Mucosa of gallbladder (tissue), 1 donor: Measurements from ENCODE around the gene ANKRD39. TPM values are rescaled to one million over a fixed set of nuclear protein-coding genes. Genes with fewer than 3 reads are reported as not detected.
"Not testable (repeated sequence)": the region's sequence is repeated elsewhere in the genome, so short reads cannot be mapped to it uniquely, and the experiment has no call there.

Experiments
- DNase-seq: peaks from one replicate; pipeline ENCODE4 v3.0.0-alpha.2; 2020; ENCODE audit warnings: low spot score
- total RNA-seq: library from RNA; stranded (reverse); gene quantifications from one replicate; pipeline ENCODE4 v1.2.1, GENCODE V29; 2021
- donor health status: DM: no; HTN: no; CAD: no.

Gene ANKRD39, protein sequence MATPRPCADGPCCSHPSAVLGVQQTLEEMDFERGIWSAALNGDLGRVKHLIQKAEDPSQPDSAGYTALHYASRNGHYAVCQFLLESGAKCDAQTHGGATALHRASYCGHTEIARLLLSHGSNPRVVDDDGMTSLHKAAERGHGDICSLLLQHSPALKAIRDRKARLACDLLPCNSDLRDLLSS
- total RNA-seq: 19.1 TPM

DNA sequence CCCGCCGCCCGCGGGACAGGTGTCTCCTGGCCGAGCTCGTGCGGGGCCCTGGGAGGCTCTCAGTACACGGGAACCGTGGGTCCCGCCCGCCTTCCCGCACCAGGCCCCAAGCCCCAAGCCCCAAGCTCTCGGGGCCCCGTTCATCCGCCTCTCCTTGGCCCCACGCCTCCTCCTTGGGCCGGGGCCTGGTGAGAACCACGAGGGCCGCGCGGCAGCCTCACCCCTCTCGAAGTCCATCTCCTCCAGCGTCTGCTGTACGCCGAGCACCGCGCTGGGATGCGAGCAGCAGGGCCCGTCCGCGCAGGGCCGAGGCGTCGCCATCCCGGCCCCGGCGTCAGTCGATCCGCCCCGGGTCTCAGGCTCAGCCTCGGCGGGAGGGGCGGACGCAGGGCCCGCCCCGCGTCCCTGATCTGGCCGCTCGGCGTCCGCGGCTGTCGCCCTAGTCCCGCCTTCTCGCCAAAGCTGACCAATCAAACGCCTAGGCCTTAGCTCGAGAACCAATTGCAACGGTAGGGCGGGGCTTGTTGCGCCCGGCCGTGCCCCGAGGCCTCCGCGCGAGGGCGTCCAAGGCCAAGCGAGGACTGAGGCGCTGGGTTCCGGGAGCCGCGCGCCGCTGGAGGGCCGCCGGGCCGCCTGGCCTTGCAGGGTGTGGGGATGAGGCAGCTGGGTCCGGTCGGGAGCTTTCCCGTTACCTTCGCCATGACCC is at the start of gene ANKRD39:
ANKRD39 (minus strand) TSS at position 350 of the 706 bp plus-strand sequence; CDS start at position 321, 29 bp downstream.
- peak; percentile 99 for DNase-seq

DNA sequence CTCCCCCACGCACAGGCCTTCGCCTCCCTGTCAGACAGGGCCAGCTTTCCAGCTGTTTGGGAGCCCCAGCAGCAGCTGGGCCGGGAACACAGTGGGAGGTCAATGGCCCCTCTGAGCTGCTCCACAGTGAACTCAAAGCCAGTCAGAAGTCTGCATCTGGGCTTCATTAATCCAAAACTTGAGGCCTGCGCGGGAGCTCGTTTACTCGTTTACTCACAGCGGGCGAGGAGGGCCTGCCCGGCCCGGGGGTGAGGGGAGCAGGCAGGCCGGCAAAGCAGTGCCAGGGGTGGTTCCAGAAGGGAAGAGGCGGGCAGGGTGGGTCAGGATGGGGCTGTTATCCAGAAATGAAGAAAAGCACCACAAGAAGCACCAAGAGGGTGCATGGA is 48.9 kb upstream of the ANKRD39 start:
- peak; percentile 38 for DNase-seq

DNA sequence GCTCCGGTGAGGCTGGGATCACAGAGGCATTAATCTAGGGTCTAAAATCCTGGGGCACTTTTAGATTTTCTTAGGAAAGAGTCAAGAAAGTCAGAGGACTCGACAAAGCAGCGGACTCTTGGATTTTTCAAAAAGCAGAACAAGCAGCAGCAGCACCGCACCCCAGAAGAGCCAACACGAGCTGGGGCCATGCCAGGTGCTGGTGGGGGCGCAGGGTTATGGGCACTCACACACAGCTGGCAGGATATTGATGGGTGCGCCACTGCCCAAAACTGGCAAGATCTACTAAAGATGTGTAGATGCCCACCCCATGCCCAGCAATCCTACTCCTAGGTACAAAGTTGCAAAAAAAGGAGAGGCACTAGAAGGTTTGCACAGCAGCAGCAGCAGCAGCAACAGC is 46.0 kb upstream of the ANKRD39 start:
- DNase-seq: no peak

DNA sequence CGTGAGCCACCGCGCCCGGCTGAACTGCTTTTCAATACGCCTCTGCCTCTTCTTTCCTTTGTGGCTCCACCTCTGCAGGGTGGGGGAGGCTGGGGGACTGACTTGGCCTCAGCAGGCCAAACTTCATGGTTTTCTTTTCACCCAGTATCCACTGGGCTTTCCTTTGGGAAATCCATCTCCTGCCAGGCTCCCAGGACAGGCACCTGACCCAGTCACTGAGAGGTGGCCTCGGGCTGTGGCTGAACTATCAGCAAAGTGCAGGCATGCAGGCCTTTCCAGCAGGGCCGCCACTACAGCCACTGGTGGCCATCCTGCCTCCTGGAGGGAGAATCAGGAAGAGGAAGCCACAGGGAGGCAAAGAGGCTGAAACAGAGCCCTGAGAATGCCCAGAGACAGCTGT is 45.5 kb upstream of the ANKRD39 start:
- no peak for DNase-seq

DNA sequence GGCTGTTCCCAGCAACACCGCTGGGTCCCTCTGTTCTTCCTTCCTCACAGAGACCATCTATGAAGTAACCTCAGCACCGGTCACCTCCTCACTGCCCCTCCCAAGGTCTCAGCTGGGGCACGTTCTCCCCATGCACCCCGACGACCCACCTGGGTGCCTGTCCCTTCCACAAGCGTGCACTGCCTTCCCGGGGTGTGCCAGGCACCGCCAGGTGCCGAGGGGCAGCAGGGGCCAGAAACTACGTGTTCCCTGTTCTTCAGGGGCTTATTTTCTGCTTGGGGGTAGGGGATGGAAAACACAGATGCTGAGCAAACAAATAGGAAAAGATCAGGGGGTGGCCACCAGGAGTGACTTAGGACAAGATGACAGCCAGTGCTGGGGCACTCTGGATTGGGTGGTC is 42.4 kb upstream of the ANKRD39 start:
- no peak for DNase-seq

DNA sequence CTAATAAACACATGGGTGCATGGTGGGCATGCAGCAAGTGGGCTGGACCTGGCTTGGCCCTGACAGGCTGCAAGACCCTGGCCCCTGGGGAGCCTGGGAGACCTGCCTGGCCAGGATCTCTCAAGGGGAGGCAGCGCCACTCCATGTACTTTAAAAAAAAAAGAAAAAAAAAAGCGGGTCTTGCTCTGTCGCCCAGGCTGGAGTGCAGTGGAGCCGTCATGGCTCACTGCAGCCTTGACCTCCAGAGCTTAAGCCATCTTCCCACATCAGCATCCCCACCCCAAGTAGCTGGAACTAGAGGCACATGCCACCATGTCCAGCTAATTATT is 41.6 kb upstream of the ANKRD39 start:
- no peak for DNase-seq

DNA sequence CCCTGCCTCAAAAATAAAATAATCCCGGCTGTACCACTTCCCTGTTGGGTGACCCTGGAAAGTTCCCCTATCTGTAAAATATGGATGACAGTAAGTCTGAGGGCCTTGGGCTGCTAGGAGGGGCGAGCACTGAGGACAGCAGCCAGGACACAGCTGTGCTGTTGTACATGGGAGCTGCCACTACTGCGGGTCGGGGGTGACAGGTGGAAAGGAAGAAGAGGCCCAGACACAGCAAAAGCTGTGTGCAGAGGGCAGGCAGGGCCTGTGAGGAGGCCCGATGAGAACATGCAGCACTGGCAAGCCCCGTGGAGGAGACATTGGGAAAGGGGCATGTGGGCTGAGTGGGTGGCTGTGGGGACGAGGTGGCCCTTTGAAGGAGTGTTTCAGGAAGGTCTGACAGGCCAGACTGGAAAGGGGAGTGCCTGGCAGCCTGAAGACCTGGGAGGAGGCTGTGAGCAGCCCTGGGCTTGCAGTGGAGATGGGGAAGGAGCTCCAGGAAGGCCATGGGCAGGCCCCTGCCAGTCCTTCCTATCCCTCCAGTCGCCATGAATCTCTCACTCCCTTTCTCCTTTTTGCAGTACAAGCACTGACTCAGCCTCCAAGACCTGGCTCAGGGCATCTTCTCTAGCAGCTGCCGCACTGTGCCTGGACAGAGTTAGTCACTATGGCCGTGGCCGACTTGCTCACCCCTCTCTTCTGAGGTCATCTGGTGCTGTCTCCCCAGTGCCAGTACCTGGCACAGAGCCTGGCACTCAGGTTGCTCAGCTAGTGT is 41.0 kb upstream of the ANKRD39 start:
- DNase-seq: no peak

DNA sequence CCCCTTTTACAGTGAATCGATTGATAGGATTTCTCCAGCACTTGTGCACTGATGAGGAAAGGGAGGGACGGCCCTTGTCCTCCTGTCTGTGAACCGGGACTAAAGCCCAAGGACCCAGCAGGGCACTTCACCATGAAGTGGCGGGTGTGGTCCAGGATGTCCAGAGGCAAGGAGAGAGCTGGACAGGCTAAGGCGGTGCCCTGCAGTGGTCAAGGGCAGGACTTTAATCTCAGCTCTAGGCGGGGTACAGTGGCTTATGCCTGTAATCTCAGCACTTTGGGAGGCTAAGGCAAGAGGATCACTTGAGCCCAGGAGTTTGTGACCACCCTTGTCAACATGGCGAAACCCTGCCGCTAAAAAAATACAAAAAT is 40.3 kb upstream of the ANKRD39 start:
- DNase-seq: no peak

DNA sequence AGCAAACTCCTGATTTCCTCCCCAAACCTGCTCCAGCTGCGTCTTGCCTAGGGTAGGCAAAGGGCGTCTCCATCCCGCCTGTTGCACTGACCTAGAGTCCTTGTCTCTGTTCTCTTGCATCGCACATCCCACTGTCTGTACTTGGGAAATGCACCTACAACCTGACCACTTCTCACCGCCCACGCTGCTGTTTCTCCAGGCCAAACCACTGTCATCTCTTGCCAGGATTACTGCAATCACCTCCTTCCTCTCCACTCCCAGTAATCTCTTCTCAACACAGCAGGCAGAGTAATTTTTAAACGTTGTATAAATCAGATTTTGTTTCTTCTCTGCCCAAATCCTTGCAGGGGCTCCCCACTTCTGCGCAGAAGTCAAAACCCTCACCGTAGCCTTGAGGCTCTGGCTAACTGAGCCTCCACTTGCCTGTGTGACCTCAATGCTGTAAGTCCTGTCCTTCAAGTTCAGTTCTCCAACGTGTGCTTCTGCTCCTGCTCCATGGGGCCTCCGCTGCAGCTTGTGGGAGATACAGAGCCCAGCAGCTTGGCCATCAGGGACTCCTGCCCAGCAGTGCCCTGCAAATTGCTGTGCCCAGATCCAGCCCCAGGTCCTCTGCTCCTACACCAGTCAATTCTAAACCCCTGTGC is 39.8 kb upstream of the ANKRD39 start:
- DNase-seq: no peak

DNA sequence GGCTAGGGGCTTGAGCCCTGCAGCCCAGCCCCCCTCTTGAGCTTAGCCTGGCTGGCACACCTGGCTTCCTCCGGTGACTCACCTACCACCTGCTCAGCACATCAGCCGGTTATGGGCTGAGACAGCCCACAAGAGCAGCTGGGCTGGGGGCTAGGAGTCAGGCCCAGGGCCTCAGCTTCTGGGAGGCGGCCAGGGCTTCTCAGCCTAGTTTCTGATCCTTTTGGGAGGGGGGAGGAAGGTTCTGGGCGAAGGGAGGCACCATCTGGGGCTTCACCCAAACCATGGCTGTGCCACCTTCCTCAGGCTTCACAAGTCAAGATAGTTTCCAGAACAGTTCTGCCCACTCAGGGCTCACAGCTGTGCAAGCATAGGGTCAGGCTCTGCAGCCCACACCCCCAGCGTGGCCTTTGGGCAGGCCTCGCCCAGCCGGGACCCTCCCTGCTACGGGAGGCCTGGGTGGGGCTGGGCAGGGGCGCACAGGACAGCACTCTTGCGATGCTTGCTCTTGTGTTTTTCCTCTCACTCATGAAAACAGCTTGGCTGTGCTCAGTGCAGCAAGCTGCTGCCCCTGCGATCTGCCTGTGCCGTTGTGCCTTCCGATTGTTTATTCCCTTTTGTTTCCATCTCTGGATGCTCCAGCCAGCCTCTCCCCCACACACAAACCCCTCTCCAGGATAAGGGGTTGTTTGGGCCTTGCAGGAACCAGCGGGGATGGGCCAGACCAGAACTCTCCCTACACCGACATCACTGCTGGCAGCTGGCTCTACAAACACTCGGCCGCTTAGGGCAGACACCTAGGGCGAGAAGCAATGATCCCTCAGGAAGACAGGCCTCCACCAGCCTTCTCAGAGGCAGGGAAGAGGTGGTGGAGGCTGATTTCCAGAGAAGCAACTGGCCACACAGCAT is 38.2 kb upstream of the ANKRD39 start:
- DNase-seq: no peak

DNA sequence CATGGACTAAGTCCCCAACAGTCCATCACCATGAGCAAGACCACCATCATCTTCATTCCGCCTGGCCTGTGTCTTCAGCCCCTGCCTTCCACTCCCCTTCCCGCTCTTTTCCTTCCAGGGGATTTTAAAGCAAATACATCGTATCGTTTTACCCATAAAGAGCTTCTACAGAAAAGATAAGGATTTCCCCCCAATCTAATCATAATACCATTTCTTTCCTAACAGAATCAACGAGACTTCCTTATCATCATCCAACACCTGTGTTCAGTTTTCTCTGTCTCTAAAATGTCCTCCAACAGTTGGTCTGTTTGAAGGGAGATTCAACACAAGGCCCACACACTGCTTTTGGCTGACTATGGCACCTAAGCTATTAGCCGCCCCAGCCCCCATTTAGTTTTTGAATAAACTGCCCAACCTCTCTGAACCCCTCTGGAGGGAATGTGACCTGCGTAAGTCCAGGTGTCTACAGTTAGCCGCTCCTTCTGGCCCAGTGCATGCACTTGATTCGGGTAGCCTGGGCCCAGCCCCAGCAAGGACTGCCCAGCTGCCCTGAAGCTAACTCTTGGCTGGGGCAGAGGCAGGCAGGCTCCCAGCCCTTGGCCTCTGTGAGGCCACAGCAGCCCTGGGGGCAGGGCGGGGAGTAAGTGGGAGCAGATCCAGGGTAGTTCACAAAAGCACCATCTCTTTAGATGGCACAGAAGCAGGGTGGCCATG is 37.4 kb upstream of the ANKRD39 start:
- no peak for DNase-seq

DNA sequence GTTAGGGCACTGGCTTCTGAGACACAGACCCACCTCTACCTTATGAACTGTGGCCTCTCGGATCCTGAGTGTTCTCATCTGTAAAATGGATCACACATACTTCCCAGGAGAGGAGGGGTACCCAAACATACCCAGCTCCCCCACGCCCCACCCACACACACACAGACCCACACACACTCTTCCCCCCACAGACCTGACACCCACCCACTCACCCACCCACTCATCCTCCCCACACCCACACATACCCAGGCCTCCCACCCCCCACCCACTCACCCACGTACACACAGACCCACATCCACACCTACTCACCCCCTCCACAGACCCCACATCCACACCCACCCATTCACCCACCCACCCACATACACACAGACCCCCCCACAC is 36.3 kb upstream of the ANKRD39 start:
- no peak for DNase-seq

DNA sequence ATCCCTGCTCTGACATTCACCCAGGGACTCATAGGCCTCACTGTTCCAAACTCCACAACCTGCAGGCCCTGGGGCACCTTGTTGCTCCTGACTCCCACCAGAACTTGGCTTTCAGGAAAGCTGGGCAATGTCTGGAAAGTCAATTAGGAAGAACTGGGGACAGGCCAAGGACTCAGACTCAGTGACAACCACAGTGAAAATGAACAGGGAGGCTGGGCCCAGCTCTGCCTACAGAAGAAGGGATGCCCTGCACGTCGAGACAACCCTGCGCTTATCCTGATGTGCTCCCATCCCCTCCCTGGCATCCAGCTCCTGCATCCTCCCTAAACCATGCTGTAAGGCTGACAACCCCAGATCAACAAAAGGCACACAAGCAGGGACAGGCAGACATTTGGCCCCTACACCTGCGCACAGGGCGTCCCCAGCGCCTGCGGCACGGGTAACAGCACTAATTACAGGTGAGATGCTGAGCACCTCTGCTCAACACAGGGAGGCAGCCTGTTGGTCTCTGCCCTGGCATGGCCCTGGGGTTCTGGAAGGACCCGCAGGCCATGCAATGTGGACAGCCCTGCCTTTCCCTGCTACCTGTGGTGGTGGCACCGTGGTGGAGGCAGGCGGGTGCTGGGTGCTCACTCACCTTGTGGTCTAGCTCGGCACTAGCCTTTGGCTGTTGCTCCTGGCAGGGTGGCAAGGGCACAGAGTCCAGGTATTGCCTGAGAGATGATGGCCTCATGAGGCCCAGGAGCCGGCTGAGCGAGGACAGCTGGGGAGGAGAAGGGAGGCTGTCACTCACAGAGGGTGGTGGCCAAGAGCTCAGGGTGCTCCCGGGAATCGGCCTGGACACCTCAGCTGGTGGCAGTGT is 35.7 kb upstream of the ANKRD39 start:
- no peak for DNase-seq

DNA sequence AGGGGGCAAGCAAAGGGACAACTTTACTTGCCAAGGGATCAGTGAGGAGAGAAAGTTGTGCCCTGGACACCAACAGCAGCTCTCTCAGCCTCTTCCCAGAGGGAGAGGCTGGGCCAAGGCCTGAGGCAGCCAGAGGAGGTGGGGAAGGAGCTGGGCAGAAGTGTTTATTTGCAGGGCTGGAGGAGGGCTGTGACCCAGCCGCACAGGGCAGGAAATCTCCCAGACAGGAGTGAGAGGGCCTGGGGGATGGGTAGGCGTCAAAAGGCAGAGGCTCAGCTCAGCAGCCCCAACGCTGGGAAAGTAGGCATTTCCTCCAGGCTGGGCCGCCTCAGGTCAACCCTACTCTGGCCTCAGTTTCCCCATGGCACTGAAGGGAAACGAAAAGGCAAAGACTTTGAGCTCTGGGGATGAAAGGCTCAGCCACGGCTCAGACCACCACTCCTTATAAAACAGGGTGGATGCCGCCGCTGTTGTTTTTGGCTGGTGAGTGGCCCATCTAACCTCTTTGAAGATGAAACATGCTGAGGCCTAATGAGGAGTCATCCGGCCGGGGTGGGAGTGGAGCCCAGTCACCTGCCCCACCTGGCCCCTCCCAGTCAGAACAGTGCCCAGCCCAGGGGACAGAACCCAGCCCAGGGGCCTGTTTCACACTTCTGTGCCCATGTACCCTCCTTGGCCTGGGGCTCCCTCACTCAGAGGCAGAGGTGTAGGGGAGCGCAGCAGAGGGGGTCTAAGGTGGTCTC is 33.9 kb upstream of the ANKRD39 start:
- no peak for DNase-seq

DNA sequence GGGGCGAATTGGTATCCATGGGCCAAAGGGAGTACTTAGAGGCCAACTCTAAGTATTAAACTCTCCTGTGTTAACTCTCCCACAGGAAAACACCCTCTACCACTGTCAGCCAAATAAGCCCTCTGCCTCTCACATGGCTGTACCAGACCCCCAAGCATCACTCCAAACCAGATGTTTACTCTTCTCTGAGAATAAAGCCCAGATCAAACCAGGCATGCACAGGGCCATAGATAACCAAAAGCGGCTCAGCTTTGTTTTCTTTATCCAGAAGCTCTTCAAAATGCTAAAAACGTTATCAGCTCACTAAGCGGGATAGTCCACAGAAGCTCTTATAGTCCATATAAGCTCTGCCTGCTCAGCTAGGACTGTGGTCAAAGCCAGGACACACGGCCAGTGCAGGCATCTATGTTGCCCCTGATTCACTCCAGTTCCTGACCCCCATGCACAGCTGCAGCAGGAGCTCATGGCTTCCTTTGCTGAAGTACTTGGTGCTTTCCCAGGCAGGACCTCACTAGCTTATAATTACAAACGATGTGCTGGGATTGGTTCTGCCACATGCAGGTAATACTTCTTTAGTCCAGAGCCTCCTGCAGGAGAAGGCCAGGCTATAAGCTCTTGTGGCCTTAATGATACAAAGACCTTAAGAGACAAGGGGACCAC is 33.0 kb upstream of the ANKRD39 start:
- no peak for DNase-seq

DNA sequence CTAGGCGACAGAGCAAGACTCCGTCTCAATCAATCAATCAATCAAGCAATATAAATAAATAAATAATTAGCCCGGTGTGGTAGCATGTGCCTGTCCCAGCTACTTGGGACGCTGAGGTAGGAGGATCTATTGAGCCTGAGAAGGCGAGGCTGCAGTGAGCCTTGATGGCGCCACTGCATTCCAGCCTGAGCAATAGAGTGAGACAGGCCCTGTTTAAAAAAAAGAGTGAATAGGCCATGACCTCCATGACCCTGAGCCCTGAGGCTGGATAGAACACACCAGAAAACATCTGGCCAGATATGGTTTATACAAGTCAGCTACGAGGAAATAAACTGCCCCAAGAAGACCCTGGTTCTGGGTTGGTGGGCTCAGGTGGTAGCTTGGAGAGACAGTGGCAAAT is 32.4 kb upstream of the ANKRD39 start:
- no peak for DNase-seq

DNA sequence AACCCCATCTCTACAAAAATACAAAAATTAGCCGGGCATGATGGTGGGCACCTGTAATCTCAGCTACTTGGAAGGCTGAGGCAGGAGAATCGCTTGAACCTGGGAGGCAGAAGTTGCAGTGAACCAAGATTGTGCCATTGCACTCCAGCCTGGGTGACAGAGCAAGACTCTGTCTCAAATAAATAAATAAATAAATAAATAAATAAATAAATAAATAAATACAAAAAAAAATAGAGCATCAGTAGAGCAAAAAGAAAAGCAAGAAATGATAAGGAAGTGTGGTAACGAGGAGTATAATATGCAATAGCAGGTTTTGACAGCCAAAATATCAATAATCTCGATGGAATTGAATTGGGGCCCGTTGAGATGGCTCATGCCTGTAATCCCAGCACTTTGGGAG is 31.7 kb upstream of the ANKRD39 start:
- not testable (repeated sequence) for DNase-seq

DNA sequence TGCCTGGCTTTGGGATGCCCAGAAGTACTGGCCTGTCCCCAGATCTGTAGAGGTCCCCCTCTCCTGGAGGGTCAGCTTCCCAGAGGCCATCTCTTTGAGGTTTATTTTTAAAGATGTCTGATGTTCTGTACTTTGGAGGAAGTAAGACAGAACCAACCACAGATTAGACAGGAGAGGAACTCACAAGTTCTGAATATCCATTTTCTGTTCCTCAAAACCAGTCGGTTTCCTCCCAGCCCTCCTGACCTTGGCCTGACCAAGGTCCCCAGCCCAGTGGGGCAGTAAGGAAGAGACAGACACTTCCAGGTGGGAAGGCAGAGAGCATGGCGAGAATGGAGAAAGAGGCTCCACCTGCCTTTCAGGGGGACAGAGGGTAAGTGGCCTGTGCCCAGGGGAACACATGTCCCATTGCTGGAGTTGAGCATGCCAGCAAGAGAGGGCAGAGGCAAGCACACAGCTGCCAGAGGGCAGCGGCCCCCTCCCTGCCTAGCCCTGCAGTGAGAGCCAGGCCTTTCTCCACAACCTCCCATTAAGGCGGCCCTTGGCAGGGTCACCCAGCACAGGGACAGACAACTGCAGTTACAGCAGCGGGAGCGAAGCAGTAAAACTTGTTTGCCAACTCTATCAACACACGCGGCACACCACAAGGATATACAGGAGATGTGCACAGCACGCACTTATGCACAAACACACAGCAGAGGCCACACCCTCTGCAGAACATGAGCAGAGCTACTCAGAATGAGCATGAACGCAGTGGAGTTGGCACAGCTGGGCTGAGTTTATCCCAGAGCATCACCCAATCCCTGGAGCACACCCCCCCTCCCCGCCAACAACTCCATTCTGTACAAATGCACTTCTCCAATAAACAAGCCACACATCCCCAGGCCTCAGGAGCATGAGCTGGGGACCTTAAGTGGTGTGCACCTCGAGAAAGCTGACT is 30.5 kb upstream of the ANKRD39 start:
- peak; percentile 65 for DNase-seq
